HG03097 (cell line): ENCODE results near the gene NOPCHAP1.
"Not testable (repeated sequence)": the region's sequence is repeated elsewhere in the genome, so short reads cannot be mapped to it uniquely, and the experiment has no call there.

ENCODE experiments used
- ATAC-seq: cut with Tn5 transposase; IDR thresholded peaks from one replicate; pipeline ENCODE4 v1.9.1; 2021; ENCODE audit not compliant: unreplicated experiment, low FRiP score

The NOPCHAP1 gene

DNA sequence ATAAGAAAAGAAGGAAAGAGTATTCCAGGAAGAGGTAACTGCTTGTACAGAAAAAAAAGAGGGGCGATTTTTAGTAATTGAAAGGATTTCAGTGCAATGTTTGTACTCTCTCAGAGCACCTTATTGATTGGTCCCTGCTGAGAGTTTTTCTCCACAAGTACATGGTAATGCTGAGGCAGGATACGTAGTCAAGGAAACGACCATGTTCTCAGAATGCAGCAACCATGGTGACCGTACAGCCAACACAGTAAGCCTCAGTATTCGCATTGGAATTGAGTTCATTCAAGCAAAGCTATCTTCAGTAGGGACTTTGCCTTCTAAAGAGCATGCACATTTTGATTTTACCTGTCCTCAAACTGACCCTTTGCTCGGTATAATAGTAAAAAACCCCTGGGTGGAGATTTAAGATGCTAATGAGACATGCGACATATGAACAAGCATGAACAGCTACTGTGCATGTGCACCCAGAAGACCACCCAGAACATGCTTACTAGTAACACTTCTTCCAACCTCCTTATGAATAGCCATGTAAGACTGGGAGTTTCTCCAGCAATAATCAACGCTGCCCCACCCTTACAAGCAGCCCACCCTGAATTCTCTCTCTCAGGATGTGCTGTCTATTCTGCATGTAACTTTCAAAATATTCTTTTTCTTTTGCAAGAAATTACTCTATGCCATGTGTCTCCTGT lies 21.8 kb upstream of the NOPCHAP1 start:
- ATAC-seq = no peak

GRCh38 chr12:104964856-104965205 lies 21.3 kb upstream of the NOPCHAP1 start:
- ATAC-seq = no peak

- ATAC-seq = peak; percentile 63
Observed at GRCh38 chr12:104966677-104967076, 19.4 kb upstream of the NOPCHAP1 start.

GRCh38 chr12:104969343-104969742 lies 16.8 kb upstream of the NOPCHAP1 start:
- ATAC-seq = no peak

DNA sequence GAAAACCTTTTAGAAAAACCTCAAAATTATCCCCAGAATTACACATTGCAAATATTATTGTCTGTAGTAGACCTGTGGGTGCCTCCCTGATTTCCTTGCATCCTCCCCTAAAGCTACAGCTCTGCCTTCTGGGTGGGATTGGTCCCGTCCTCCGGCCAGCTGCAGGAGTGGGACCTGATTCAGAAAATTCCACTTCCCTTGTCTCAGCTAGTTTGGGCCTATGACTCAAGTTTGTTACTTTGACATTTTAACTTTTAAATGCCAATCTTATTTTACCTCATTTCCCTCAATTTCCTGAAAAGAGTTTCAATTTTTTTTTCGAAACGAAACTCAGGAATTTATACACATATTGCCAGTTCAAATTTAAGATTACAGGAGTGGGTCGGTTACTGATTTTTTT lies 14.8 kb upstream of the NOPCHAP1 start:
- ATAC-seq = no peak

GRCh38 chr12:104973250-104973649 lies 12.9 kb upstream of the NOPCHAP1 start:
- ATAC-seq = no peak

GRCh38 chr12:104974626-104975290 lies 11.4 kb upstream of the NOPCHAP1 start:
- ATAC-seq = peak; percentile 93

- ATAC-seq = no peak
Observed at GRCh38 chr12:104975587-104976343, 10.4 kb upstream of the NOPCHAP1 start.

DNA sequence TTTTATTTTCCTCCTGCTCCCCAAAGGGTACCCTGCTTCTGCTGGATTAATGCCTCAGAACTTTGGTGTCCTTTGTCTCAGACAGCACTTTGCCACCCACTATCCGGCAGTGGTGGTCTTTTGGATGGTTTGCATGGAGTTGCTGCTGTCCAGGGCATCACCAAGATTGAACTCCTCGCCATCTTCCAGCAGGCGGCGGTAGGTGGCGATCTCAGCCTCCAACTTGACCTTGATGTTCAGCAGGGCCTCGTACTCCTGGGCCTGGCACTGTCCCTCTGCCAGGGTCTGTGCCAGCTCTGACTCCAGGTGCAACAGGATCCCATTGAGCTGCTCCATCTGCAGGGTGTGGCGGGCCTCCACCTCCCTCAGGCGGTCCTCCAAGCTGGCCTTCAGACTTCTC lies 9.4 kb upstream of the NOPCHAP1 start:
- ATAC-seq = no peak

GRCh38 chr12:104977688-104978087 lies 8.4 kb upstream of the NOPCHAP1 start:
- ATAC-seq = not testable (repeated sequence)

DNA sequence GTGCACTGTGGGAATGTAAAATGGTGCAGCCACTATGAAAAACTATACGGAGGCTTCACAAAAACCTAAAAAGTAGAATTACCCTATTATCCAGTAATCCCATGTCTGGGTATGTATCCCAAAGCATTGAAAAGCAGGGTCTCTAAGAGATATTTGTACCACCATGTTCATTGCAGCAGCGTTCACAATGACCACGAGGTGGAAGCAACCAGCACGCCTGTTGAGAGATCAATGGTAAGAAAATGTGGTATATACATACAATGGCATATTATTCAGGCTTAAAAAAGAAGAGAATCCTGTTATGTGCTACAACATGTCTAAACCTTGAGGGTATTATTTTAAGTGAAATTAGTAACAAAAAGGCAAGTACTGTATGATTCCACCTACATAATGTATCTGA lies 910 bp upstream of the NOPCHAP1 start:
- no peak for ATAC-seq

GRCh38 chr12:104990950-104991349 lies 4.8 kb downstream of the NOPCHAP1 start:
- no peak for ATAC-seq

GRCh38 chr12:104991565-104992128 lies 5.5 kb downstream of the NOPCHAP1 start:
- ATAC-seq = no peak

GRCh38 chr12:104994336-104994735 lies 8.2 kb downstream of the NOPCHAP1 start:
- no peak for ATAC-seq

GRCh38 chr12:104997541-104997940 lies 11.4 kb downstream of the NOPCHAP1 start:
- no peak for ATAC-seq

GRCh38 chr12:104998423-104999346 lies 12.6 kb downstream of the NOPCHAP1 start:
- no peak for ATAC-seq

GRCh38 chr12:104999347-104999685 lies 13.2 kb downstream of the NOPCHAP1 start:
- ATAC-seq = no peak

DNA sequence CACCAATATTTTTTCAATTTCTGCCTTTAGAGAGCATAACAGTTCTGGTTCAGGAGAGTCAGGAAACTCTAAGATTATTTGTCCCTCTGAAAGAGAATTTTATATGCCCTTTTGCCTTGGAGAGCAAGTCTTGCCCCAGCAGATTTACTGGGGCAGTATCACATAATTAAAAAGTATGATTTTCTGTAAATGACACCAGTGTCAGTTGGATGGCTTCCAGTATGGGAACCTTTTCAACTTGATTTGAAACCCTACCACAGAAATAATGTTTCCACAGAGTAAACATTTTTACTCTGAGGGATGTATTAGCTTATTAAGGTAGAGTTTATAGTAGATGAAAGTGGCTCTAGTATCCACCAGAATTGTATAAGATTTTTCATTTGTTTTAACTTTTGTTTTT lies 15.4 kb downstream of the NOPCHAP1 start:
- ATAC-seq = no peak

GRCh38 chr12:105013892-105014291 lies 27.8 kb downstream of the NOPCHAP1 start:
- ATAC-seq = no peak

DNA sequence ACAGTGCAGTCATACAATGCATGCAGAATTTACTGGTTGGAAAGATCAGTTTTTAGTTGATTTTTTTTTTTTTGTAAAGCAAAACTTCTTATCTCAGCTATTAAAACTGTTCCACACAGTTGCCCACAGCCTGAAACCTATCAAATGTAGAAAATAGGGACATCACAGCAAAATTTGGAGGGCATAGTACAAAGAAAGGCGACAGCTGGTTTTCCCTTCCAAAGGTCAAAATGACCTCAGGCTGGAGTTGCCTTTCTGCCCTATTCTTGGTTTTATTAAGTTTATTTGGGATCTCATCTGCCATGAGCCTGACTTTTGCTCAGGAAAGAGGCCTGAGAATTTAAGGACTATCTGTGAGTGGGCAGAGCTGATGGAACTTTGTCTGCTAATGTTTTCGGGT lies 28.5 kb downstream of the NOPCHAP1 start:
- ATAC-seq = no peak
